Stimulated activated CD4-positive, alpha-beta T cell treated with anti-CD3 and anti-CD28 coated beads, Interleukin-15, amount 100 ng/mL, for 48 hours (primary cell): ENCODE results near the gene DICER1.

Experiments
- DNase-seq, 2 donors: peaks; one replicate each; pipeline ENCODE4 v3.0.0-alpha.2; 2020; ENCODE audit warnings: low read depth in 2 of 2

Gene DICER1

DNA sequence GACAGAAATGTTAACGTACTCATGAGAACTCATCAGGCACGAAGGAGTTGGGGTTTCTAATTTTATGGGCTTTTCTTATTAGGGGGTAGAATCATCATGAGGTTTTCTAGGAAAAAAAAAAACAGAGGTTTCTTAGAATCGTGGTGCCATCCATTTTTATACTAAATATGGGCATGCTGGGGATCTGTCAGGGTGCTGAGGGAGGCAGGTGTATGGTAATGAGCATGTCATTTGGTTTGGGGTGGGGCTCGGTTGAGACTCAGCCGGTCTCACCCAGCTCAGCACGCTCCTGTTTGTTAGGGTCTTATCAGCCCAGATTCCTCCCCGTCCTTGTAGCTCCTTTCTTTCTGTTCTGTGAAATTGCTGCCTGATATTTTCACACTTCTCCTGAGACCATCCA lies 98.2 kb downstream of the DICER1 start:
- no peak for DNase-seq

DNA sequence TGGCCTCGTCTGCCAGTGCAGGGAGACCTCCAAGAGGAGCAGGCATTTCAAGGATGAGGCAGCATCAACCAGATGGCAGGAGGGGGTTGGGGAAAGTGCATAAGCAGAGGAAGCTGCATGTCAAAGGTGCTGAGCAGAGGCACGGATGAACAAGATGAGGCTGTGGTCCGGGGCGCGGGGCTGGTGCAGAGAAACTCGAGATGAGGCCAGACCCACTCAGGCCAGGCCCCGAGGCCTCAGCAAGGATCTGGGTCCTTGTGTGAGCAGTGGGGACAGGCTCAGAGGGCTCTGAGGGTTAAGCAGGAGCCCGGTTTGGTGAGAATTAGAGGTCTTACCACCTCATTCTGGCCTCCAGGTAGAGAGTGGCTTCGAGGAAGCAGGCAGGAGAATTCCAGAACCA lies 98.8 kb downstream of the DICER1 start:
- no peak for DNase-seq

DNA sequence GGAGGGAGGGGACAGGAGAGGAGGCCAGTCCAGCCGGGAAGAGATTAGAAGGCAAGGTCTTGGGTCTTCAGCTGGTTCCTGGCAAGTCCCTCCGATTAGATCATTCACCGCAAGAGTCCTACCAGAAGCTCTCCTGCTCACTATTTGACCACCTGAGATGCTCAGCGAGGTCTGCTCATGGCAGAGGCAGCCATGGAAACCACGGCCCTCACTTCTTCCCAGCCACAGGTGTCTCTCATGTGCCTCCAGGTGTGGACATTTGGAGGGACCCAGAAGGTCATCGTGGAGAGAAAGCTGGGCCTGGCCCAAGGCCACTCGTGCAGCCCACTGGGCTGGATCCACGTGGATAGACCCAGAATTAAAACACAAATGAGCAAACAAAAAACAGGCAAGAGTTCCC lies 99.5 kb downstream of the DICER1 start:
- no peak for DNase-seq

DNA sequence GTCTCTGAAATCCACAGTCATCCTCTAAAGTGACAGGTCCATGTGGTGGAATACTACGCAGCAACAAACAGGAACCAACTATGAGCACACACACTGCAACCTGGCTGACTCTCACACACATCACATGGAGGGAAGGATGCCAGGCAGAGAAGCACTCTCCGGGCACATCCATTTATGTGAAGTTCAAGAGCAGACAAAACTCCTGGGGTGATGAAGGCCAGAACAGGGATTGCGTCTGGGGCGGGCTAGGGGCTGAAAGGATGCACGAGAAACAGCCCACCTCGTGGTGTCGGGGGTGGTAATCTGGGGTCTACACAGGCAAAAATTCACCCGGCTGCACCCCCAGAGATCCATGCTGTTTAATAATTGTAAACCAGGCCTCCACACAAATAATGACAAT lies 100.2 kb downstream of the DICER1 start:
- DNase-seq, result no peak

DNA sequence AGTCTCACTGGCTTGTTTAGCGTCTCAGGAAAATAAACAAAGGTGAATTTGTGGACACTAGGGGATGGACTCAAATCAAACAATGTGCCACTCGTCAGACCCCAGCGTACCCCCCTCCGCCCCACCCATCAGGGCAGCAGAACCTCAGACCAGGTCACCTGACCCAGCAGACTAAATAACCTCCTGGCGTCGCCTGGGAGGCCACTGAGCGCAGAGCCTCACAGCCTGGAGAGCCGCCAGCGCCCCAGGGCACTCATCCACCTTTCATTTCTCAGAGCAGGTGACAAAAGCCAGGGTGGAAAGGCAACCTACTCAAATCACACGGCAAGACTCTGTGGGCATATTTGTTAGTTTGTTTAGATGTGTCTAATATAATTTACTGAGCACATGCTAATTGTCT lies 100.9 kb downstream of the DICER1 start:
- no peak for DNase-seq

DNA sequence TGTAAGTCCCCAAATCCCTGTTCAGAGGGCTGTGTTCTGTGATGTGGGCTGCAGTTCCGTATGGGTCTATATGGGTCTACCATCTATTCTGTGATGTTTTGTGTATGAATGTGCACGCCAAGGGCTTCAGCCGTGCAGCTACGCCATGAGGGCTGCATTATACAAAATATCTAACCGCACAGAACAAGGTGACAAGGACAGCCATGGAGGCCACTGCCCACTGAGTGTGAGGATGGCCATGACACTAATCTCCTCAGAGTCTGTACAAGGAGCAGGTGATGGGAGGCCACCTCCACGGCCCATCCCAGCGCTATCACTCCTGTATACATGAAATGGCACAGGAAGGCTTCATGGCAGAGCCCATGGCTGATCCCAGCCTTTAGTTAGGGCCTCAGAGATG lies 102.0 kb downstream of the DICER1 start:
- DNase-seq, result no peak

DNA sequence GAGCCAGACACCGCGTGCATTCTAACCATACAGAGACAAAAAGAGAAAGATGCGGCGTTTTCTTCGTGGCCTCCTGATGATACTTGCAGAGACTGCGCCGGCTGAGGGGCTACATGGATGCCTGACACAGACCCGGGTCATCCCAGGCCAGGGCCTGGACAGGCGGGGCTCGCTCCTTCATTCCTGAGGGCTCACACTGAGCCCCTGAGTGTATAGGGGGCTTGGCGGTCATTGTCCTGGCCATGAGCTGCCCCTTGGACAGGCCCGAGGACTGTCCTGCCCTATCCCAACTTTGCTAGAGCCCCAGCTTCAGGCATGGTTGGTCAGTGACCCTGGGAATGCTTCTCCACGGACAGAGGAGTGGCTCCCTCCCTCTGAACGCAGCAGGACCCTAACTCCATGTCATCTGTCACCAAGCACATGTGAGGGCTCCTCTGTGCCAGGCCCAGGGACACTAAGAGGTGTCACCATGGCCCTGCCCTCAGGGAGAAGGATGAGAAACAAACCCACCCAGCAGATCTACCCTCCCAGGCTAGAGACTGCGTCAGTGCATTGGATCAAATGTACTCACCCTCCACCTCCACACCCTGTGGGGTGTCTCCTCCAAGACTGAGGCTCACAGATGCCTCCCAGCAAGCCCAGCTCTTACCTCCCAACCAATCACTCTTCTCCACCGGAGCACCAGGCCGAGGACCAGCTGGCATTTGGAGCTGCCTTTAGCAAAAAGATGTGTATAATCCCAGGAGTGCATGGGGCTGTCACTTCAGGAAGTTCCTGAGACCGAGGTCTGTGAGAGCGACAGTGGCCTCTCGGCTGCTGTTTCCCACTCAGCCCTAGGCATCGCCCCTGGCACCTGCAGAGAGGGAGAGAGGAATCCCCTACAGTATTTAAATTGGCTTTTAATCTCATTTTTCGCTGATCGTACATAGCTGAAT lies 102.7 kb downstream of the DICER1 start:
- DNase-seq, result no peak

GRCh38 chr14:95052016-95052585 lies 105.2 kb downstream of the DICER1 start:
- DNase-seq, result no peak

DNA sequence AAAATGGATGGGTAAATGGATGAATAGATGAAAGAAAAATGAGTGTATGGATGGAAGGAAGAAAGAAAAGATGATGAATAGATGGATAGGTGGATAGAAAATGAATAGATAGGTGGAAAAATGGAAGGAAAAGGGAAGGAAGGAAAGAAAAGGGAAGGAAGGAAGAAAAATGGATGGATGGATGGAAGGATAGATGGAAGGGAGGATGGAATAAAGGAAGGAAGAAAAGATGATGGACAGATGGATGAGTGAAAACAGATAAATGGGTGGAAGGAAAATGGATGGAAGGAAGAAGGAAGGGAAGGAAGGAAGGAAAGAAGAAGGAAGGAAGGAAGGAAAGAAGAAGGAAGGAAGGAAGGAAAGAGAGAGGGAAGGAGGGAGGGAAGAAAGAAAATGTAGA lies 107.4 kb downstream of the DICER1 start:
- no peak for DNase-seq

DNA sequence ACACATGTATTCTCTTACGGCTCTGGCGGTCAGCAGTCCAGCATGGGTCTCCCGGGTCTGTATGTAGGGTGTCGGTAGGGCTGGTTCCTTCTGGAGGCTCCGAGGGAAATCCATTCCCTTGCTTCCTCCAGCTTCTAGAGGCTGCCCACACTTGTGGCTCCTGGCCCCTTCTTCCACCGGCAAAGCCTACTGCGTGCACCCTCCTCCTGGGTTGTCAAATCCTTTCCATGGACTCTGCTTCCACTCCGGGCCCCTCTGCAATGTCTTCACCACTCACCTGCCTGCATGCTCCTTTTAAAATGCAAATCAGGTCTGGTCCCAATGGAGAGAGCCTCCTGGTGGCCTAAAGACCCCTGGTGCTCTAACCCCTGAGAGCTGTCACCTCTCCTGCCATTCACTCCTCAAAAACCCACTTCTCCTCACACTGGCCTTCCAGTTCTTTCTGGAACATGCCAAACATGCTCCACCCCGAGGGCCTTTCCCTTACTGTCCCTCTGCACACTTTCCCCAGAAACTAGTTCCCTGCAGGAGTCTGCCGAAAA lies 108.5 kb downstream of the DICER1 start:
- no peak for DNase-seq

- DNase-seq, result no peak
Measured at GRCh38 chr14:95047754-95048153, 109.6 kb downstream of the DICER1 start.

GRCh38 chr14:95046711-95047681 lies 110.3 kb downstream of the DICER1 start:
- no peak for DNase-seq

DNA sequence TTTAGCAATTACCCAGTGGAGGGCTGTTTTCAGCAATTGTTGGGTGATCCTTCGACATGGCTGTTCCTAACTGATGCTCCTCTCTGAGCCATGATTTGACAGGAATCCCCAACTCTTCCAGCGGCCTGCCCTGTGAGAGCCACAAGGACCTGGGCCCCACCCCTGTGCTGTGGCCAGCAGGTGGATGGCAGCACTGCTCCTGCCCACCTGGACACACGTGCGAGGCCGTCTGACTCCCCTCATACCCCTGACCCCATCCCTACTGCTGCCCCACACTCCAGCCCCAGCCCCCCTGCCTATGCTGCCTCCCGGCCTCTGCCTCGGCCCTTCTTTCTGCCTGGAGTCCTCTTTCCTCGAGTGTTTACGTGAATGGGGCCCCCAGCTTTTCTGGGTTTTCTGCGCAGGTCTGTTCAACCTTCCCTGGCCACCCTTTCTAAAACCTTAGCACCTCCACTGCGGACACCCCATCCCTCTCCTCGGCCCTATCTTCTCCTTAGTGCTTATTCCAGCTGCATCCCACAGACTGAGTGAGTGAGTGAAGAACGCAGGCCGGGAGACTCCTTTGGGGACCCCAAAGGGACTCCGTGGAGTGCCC lies 111.4 kb downstream of the DICER1 start:
- DNase-seq, result no peak

GRCh38 chr14:95045106-95045701 lies 112.1 kb downstream of the DICER1 start:
- DNase-seq, result no peak

DNA sequence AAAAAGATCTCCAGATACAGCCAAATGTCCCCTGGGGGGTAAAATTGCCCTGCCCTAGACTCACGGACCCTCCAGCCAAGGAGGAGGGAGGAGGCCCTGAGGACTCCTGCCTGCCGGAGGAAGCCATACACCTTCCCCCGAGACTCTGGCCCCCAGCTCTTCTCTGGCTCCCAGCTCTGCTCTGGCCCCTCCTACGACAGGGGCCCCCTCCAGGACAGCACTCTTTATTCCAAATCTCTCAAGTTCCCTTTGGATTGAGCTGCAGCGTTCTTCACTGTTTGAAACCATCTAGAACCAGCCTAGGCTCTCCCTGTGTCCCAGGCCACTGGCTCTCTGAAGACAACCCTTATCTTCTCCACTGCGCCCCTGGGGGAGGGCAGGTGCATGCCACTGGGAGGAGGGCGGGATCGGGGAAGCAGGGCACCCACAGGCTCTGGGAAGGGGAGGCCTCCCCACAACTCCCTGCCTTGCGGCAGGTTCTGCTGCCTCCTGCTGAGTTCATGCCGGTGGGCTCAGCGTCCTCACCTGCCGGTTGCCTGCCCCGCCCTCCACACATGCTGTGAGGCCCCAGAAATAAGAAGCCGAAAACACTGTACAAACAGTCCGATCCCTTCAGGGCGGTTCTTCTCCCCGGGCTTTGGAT lies 112.7 kb downstream of the DICER1 start:
- no peak for DNase-seq

- no peak for DNase-seq
Measured at GRCh38 chr14:95043732-95044462, 113.4 kb downstream of the DICER1 start.

DNA sequence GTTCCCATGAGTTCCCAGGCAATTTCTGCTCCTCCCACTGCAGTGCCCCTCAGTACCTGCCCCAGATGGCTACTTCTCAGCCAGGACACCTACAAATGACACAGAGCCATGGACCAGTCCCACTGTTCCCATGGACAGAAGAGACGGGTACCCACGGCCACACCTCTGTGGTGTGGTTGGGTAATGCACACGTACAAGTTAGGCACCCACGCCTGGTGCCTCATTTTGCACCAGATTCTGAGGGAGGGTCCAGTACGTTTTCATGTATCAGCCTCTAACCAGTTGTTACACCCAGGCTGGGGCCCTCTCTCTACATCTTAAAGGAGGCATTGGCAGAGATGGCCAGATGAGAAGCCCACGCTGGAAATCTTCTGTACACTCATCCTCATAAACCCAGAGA lies 114.0 kb downstream of the DICER1 start:
- no peak for DNase-seq

- no peak for DNase-seq
Measured at GRCh38 chr14:95041477-95042020, 115.8 kb downstream of the DICER1 start.

DNA sequence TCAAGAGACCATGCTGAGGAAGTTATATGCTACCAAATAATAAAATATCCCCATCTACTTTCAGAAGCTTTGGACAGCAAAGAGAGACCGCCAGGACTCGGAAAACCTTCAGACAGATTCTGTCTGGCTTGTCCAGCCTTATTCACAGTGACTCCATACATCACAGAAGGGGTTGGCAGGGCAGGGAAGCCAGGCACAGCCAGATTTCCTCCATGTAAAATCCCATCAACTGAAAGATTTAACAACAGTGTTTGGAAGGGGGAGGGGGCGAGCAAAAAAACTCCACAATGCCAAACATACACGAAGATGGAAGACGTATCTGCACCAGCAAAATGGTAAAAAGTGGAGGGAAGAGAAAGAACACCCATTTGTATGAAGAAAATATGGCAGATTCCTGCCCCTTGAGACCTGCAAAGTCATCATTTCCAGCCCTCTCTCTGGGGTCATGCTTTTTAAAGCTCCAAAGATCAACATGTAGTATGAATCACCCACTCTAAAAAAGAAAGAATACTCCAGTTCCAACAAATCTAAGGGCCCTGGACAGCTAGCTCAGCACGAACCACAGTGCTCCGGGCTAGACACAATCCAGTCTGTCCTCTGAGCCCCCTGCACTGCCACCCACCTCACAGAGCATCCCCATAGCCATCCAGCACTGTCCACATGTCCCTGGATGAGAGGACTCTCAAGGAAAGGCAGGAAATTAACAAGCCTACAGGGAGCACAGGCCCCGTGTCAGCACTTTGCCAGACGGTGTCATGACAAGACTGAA lies 116.4 kb downstream of the DICER1 start:
- no peak for DNase-seq
